HG02763 (cell line): Measurements from ENCODE around the gene CPZ.

ENCODE experiments used
- ATAC-seq: cut with Tn5 transposase; IDR thresholded peaks from one replicate; pipeline ENCODE4 v1.9.1; 2021; ENCODE audit warnings: mild to moderate bottlenecking, moderate library complexity; ENCODE audit not compliant: unreplicated experiment

CPZ gene

GRCh38 chr4:8593264-8594096, 915 bp downstream of the CPZ start:
- ATAC-seq: no peak

GRCh38 chr4:8594097-8595038, 1.8 kb downstream of the CPZ start:
- no peak for ATAC-seq

GRCh38 chr4:8595237-8596087, 2.9 kb downstream of the CPZ start:
- ATAC-seq: no peak

- ATAC-seq: no peak
Measured at GRCh38 chr4:8596891-8597290, 4.3 kb downstream of the CPZ start.

- no peak for ATAC-seq
Measured at GRCh38 chr4:8597319-8597718, 4.8 kb downstream of the CPZ start.

- ATAC-seq: no peak
Measured at GRCh38 chr4:8597791-8598190, 5.2 kb downstream of the CPZ start.

GRCh38 chr4:8598391-8599090, 6.0 kb downstream of the CPZ start:
- ATAC-seq: no peak

GRCh38 chr4:8599091-8599460, 6.5 kb downstream of the CPZ start:
- no peak for ATAC-seq

- ATAC-seq: no peak
Measured at GRCh38 chr4:8599657-8600056, 7.1 kb downstream of the CPZ start.

- no peak for ATAC-seq
Measured at GRCh38 chr4:8600266-8600665, 7.7 kb downstream of the CPZ start.

- ATAC-seq: no peak
Measured at GRCh38 chr4:8600686-8601085, 8.1 kb downstream of the CPZ start.

GRCh38 chr4:8601086-8601485, 8.5 kb downstream of the CPZ start:
- ATAC-seq: no peak

- ATAC-seq: no peak
Measured at GRCh38 chr4:8601556-8601955, 9.0 kb downstream of the CPZ start.

- no peak for ATAC-seq
Measured at GRCh38 chr4:8602686-8603430, 10.3 kb downstream of the CPZ start.

- no peak for ATAC-seq
Measured at GRCh38 chr4:8603931-8604330, 11.4 kb downstream of the CPZ start.

GRCh38 chr4:8605289-8605688, 12.7 kb downstream of the CPZ start:
- no peak for ATAC-seq

- ATAC-seq: no peak
Measured at GRCh38 chr4:8606476-8606875, 13.9 kb downstream of the CPZ start.

- no peak for ATAC-seq
Measured at GRCh38 chr4:8606966-8607365, 14.4 kb downstream of the CPZ start.

- no peak for ATAC-seq
Measured at GRCh38 chr4:8607603-8608481, 15.3 kb downstream of the CPZ start.
